ENCODE measurements around the gene CCT6B. TPM values are rescaled to one million over a fixed set of nuclear protein-coding genes. Genes with fewer than 3 reads are reported as not detected.

Gene CCT6B
- total RNA-seq, 1 experiment from 2014 or later, result 0.60 TPM

- no peaks in the 10 kb centered on the region for H3K27me3 ChIP-seq (replicated peaks; ENCODE audit: insufficient read depth, low read depth, low read length, poor library complexity)
- no peak overlapping the region for H3K27ac ChIP-seq (ENCODE audit: low read depth, low read length, poor library complexity, severe bottlenecking)
- BruUV-seq (replicated peaks), result no TSS peak
- intact Hi-C loops (cut with micrococcal nuclease; ENCODE audit: unreplicated experiment), result loop anchor here (5.0 kb wide), 2 partner anchors 305 to 350 kb away; no protein-coding TSS in a partner anchor
- CTCF ChIA-PET, result interaction anchor here (0.7 kb wide), 1 partner anchor 81 kb away, joined by 8 read pairs; no protein-coding TSS in a partner anchor
- H3K9me3 ChIP-seq (ENCODE audit: low read depth, low read length, poor library complexity, severe bottlenecking), result no peaks in the 10 kb centered on the region
- no peaks in the 10 kb centered on the region for H3K36me3 ChIP-seq (ENCODE audit: insufficient read depth, low read length, poor library complexity, severe bottlenecking)
- POLR2A ChIA-PET (ENCODE audit: low non-redundant PET), result no interaction called here
- H3K4me3 ChIP-seq (ENCODE audit: low read depth, low read length, poor library complexity, severe bottlenecking), result no peak overlapping the region
- TF ChIP-seq, protein P1, sequence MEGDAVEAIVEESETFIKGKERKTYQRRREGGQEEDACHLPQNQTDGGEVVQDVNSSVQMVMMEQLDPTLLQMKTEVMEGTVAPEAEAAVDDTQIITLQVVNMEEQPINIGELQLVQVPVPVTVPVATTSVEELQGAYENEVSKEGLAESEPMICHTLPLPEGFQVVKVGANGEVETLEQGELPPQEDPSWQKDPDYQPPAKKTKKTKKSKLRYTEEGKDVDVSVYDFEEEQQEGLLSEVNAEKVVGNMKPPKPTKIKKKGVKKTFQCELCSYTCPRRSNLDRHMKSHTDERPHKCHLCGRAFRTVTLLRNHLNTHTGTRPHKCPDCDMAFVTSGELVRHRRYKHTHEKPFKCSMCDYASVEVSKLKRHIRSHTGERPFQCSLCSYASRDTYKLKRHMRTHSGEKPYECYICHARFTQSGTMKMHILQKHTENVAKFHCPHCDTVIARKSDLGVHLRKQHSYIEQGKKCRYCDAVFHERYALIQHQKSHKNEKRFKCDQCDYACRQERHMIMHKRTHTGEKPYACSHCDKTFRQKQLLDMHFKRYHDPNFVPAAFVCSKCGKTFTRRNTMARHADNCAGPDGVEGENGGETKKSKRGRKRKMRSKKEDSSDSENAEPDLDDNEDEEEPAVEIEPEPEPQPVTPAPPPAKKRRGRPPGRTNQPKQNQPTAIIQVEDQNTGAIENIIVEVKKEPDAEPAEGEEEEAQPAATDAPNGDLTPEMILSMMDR (conservative IDR thresholded peaks at IDR 0.05; ENCODE audit: low read depth, low read length), result peak; percentile 60
- TF ChIP-seq EZH2 (IDR thresholded peaks at IDR 0.05; ENCODE audit: borderline replicate concordance, low read depth, low read length, poor library complexity, severe bottlenecking), result no peak
- peak; percentile 25 for DNase-seq (ENCODE audit: low spot score)
- H3K4me1 ChIP-seq (ENCODE audit: insufficient read depth, low read length, poor library complexity, severe bottlenecking), result no peaks in the 10 kb centered on the region
Measured at GRCh38 chr17:34892461-34893249, 68.6 kb downstream of the CCT6B start.

DNA sequence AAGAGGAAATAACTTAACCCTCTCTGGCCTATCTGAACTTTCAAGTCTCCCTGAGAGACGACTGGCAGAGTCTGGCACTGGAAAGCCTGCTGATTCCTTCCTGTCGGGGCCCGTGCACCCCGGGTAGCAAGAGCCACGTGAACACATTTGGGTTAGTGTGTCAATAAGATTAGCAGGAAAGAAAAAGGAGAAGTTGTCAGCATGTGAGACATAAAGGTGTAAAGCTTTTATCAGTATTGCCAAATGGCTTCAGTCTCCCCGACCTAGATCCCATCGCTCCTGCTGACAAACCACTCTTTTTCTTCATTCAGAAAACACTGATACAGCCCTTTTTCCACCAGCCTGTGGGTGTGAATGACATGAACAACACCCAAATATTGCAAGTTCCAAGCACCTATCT, 74.4 kb downstream of the CCT6B start:
- intact Hi-C loops (cut with micrococcal nuclease; ENCODE audit: unreplicated experiment), result no loop called here

GRCh38 chr17:34885076-34885475, 76.2 kb downstream of the CCT6B start:
- Histone ChIP-seq H3K4me1 (ENCODE audit: insufficient read depth, low read length, poor library complexity, severe bottlenecking) (no peaks in the 10 kb centered on the region), H3K4me3 (ENCODE audit: low read depth, low read length, poor library complexity, severe bottlenecking) (no peak overlapping the region), H3K9me3 (ENCODE audit: low read depth, low read length, poor library complexity, severe bottlenecking) (no peaks in the 10 kb centered on the region), H3K36me3 (ENCODE audit: insufficient read depth, low read length, poor library complexity, severe bottlenecking) (no peaks in the 10 kb centered on the region), H3K27me3 (replicated peaks; ENCODE audit: insufficient read depth, low read depth, low read length, poor library complexity) (no peaks in the 10 kb centered on the region), H3K27ac (ENCODE audit: low read depth, low read length, poor library complexity, severe bottlenecking) (no peak overlapping the region)
- intact Hi-C loops (cut with micrococcal nuclease; ENCODE audit: unreplicated experiment), result no loop called here
- POLR2A ChIA-PET (ENCODE audit: low non-redundant PET), result no interaction called here
- CTCF ChIA-PET, result no interaction called here
- DNase-seq (ENCODE audit: low spot score), result no peak
- BruUV-seq (replicated peaks), result no TSS peak
- TF ChIP-seq EZH2 (IDR thresholded peaks at IDR 0.05; ENCODE audit: borderline replicate concordance, low read depth, low read length, poor library complexity, severe bottlenecking), result no peak
- TF ChIP-seq, protein P1 (conservative IDR thresholded peaks at IDR 0.05; ENCODE audit: low read depth, low read length), result no peak

More for the DNA sequence above, 74.4 kb downstream of the CCT6B start:
- DNase-seq (ENCODE audit: low spot score), result no peak
- Histone ChIP-seq H3K27ac (ENCODE audit: low read depth, low read length, poor library complexity, severe bottlenecking) (no peak overlapping the region), H3K4me1 (ENCODE audit: insufficient read depth, low read length, poor library complexity, severe bottlenecking) (no peaks in the 10 kb centered on the region), H3K9me3 (ENCODE audit: low read depth, low read length, poor library complexity, severe bottlenecking) (no peaks in the 10 kb centered on the region), H3K27me3 (replicated peaks; ENCODE audit: insufficient read depth, low read depth, low read length, poor library complexity) (no peaks in the 10 kb centered on the region), H3K36me3 (ENCODE audit: insufficient read depth, low read length, poor library complexity, severe bottlenecking) (no peaks in the 10 kb centered on the region), H3K4me3 (ENCODE audit: low read depth, low read length, poor library complexity, severe bottlenecking) (no peak overlapping the region)
- CTCF ChIA-PET, result no interaction called here
- POLR2A ChIA-PET (ENCODE audit: low non-redundant PET), result no interaction called here
- no TSS peak for BruUV-seq (replicated peaks)
- no peak for TF ChIP-seq EZH2 (IDR thresholded peaks at IDR 0.05; ENCODE audit: borderline replicate concordance, low read depth, low read length, poor library complexity, severe bottlenecking)
- TF ChIP-seq, protein P1 (conservative IDR thresholded peaks at IDR 0.05; ENCODE audit: low read depth, low read length), result no peak

All from A673 (cell line).